ENCODE data around the gene KLHL33.

- TF ChIP-seq POLR2A (IDR thresholded peaks at IDR 0.05) (no peak), CTCF (IDR thresholded peaks at IDR 0.05) (no peak)
Observed at GRCh38 chr14:20413744-20414082, 22.3 kb downstream of the KLHL33 start.
